Tibial artery (tissue), 4 donors: Measurements from ENCODE around the gene ID4.
A peak's percentile ranks its signal among the peaks of the same experiment; 100 is the strongest.

Experiments used
- DNase-seq, 2 donors: peaks; one replicate each; pipeline ENCODE4 v3.0.0-alpha.2; 2019
- H3K27ac ChIP-seq, 2 donors: fragments of 200-600 bp; sonication (generic) in 1 of 2; 1 replicate in 1 of 2; 2 replicates in 1 of 2; pipeline ENCODE4 v1.5.1; 2018 to 2019; ENCODE audit warnings: mild to moderate bottlenecking in 1 of 2
- H3K27me3 ChIP-seq, 2 donors: fragments of 200-600 bp; sonication (generic) in 1 of 2; one replicate each; pipeline versions ENCODE4 v1.5.1 to v1.6.0; 2016 to 2019
- H3K36me3 ChIP-seq, 3 donors: fragments of 200-600 bp; sonication (generic) in 2 of 3; one replicate each; pipeline ENCODE4 v1.5.1; 2016 to 2019; ENCODE audit warnings: mild to moderate bottlenecking in 2 of 3
- H3K4me1 ChIP-seq, 4 donors: fragments of 200-600 bp; sonication (generic) in 2 of 4; 1 replicate in 3 of 4; 2 replicates in 1 of 4; pipeline ENCODE4 v1.5.1; 2016 to 2019
- H3K4me3 ChIP-seq, 2 donors: fragments of 200-600 bp; sonication (generic) in 1 of 2; 1 replicate in 1 of 2; 2 replicates in 1 of 2; pipeline ENCODE4 v1.5.1; 2018 to 2019; ENCODE audit warnings: mild to moderate bottlenecking in 2 of 2
- H3K9me3 ChIP-seq, 3 donors: fragments of 200-600 bp; sonication (generic) in 1 of 3; one replicate each; pipeline ENCODE4 v1.5.1; 2016 to 2019
- intact Hi-C: fragments of 100-400 bp; cut with DNase I; formaldehyde crosslinking; loops from one replicate; pipeline ENCODE4 v1.15.0; 2023; ENCODE audit warnings: low total_unique reads
- TF ChIP-seq, protein P1 (sequence below), 2 experiments: fragments of 200-600 bp in 1 of 2; fragments of 450-650 bp in 1 of 2; IDR thresholded peaks; one replicate each; pipeline ENCODE4 v1.5.1; 2017 to 2019; ENCODE audit warnings: antibody characterized with exemption in 2 of 2, mild to moderate bottlenecking in 1 of 2, moderate library complexity in 1 of 2

ID4 gene

DNA sequence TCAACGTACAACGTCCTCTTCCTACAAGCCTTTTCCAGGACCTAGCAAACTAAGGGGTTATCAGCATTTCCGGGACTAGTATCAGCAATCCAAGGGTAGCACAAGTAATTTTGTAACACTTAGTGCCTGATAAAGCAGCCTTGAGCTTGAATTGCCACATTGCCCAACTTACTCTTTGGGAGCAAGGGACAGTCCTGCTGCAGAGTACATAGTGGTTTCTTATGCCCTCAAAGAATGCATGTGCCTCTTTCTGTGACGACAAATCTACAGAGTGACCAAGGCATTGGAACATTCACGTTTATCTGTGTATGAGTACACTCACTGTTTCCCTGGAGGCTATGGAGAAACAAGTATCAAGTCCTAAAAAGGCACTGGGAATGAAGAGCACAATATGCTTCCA is 3.2 kb upstream of the ID4 start:
- TF ChIP-seq, protein P1, sequence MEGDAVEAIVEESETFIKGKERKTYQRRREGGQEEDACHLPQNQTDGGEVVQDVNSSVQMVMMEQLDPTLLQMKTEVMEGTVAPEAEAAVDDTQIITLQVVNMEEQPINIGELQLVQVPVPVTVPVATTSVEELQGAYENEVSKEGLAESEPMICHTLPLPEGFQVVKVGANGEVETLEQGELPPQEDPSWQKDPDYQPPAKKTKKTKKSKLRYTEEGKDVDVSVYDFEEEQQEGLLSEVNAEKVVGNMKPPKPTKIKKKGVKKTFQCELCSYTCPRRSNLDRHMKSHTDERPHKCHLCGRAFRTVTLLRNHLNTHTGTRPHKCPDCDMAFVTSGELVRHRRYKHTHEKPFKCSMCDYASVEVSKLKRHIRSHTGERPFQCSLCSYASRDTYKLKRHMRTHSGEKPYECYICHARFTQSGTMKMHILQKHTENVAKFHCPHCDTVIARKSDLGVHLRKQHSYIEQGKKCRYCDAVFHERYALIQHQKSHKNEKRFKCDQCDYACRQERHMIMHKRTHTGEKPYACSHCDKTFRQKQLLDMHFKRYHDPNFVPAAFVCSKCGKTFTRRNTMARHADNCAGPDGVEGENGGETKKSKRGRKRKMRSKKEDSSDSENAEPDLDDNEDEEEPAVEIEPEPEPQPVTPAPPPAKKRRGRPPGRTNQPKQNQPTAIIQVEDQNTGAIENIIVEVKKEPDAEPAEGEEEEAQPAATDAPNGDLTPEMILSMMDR (IDR thresholded peaks at IDR 0.05): no peak
- Histone ChIP-seq H3K27ac (peak overlapping the region in 1 of 2 donors; percentile 13), H3K4me1 (no peaks in the 10 kb centered on the region), H3K9me3 (no peaks in the 10 kb centered on the region), H3K27me3 (no peaks in the 10 kb centered on the region), H3K36me3 (peaks cover 0 to 11% (median 9%) of the 10 kb centered on the region in 3 donors), H3K4me3 (no peak overlapping the region)
- no peak for DNase-seq
- intact Hi-C loops: no loop called here

DNA sequence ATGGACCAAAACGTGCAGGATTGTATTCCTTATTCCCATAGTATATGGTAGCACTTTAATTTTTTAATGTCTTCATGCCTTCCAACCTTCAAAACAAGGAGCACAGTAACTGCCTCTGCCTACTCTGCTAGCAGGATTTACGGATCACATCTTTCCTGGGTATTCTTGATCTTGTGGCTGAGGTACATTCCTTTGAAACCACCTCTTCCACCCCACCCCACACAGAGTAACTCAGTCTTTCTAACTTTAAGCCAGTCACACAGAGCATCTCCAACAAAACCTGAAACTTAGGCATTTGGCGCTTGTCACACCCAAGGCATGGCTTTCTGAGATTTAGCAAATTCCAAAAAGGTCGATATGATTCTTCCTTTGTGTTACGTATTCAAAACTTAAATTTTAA is 2.3 kb upstream of the ID4 start:
- Histone ChIP-seq H3K36me3 (peaks cover 0 to 12% (median 12%) of the 10 kb centered on the region in 3 donors), H3K9me3 (no peaks in the 10 kb centered on the region), H3K4me1 (no peaks in the 10 kb centered on the region), H3K4me3 (no peak overlapping the region), H3K27me3 (no peaks in the 10 kb centered on the region), H3K27ac (peak overlapping the region; percentile 15 to 27)
- intact Hi-C loops: no loop called here
- no peak for DNase-seq
- TF ChIP-seq, protein P1 (IDR thresholded peaks at IDR 0.05): no peak

DNA sequence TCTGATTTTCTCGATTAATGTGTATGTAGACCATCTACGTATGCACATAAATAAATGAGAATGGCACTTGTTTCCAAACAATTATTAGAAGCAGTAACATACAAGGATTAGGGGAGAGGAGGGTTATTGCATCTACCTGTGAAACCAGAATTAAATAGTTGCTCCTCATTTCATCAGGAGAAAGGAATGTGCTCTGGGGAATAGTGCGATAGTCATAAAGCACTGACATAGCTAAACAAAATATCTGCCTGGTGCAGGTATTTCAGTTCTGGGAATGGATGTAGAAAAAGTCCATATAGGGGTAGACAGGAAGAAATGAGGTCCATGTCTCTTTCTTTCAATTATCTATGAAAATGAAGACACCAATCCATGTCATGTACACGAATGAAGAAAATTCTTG is 1.6 kb upstream of the ID4 start:
- Histone ChIP-seq H3K9me3 (no peaks in the 10 kb centered on the region), H3K4me3 (no peak overlapping the region), H3K4me1 (no peaks in the 10 kb centered on the region), H3K27ac (no peak overlapping the region), H3K27me3 (no peaks in the 10 kb centered on the region), H3K36me3 (peaks cover 0 to 19% (median 12%) of the 10 kb centered on the region in 3 donors)
- TF ChIP-seq, protein P1 (IDR thresholded peaks at IDR 0.05): no peak
- intact Hi-C loops: no loop called here
- DNase-seq: no peak

DNA sequence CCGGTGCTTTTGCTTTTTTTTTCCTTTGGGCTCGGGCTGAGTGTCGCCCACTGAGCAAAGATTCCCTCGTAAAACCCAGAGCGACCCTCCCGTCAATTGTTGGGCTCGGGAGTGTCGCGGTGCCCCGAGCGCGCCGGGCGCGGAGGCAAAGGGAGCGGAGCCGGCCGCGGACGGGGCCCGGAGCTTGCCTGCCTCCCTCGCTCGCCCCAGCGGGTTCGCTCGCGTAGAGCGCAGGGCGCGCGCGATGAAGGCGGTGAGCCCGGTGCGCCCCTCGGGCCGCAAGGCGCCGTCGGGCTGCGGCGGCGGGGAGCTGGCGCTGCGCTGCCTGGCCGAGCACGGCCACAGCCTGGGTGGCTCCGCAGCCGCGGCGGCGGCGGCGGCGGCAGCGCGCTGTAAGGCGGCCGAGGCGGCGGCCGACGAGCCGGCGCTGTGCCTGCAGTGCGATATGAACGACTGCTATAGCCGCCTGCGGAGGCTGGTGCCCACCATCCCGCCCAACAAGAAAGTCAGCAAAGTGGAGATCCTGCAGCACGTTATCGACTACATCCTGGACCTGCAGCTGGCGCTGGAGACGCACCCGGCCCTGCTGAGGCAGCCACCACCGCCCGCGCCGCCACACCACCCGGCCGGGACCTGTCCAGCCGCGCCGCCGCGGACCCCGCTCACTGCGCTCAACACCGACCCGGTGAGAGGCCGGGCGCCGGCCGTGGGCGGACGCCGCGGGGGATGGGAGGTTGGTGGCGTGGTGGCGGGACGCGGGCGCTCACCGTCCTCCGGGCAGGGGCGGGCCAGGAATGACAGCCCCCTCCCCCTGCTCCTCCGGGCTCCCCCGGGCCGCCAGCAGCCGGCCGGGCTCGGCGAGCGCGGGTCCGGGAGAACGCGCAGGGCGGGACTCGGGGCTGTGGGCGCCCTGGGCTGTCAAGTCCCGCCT is 606 bp downstream of the ID4 start:
- intact Hi-C loops: loop anchor here (1.0 kb wide), 1 partner anchor 33 kb away; no protein-coding TSS in a partner anchor
- TF ChIP-seq, protein P1 (IDR thresholded peaks at IDR 0.05): no peak
- Histone ChIP-seq H3K27me3 (no peaks in the 10 kb centered on the region), H3K9me3 (no peaks in the 10 kb centered on the region), H3K36me3 (peaks cover 0 to 22% (median 12%) of the 10 kb centered on the region in 3 donors), H3K27ac (peak overlapping the region; percentile 97 to 98), H3K4me3 (peak overlapping the region; percentile 74 to 78), H3K4me1 (peaks cover 0 to 18% (median 2%) of the 10 kb centered on the region in 4 donors)
- peak in 1 of 2 donors; percentile 68 for DNase-seq

DNA sequence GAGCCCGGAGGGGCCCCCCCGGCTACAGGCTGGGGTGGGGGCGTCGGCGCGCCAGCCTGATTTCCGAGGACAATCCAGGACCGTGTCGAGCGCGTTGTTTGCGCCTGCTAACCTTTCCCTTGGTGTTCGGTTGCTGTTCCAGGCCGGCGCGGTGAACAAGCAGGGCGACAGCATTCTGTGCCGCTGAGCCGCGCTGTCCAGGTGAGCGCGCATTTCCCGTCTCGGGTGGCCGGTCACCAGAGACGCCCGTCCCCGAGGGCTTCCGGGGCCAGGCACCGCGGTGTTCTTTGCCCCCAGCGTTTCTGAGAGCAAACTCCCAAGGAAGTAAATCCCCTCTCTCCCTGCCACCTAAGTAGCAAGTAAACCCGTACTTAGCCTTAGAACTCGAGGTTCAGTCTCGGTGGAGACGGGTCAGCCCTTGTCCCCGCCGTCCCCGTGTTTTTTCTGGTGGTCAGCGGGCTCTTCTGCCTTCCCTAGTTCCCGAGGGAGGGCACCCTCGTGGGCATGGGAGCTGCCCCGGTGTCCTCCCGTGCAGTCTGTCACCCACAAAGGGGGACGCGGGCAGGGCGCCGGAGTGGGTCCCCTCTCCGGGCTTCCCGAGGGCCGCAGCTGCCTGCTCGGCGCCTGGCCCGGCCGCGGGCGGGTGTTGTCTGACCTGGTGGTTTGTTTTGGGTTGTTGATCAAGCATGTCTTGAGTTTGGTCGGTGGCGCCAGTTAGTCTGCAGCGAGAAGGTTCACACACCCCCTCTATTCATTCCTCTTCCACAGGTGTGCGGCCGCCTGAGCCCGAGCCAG is 1.5 kb downstream of the ID4 start:
- intact Hi-C loops: no loop called here
- TF ChIP-seq, protein P1 (IDR thresholded peaks at IDR 0.05): no peak

More for the DNA sequence above, 1.5 kb downstream of the ID4 start:
- Histone ChIP-seq H3K9me3 (no peaks in the 10 kb centered on the region), H3K36me3 (peaks cover 0 to 22% (median 12%) of the 10 kb centered on the region in 3 donors), H3K27ac (peak overlapping the region; percentile 97 to 98), H3K4me1 (peaks cover 0 to 26% (median 2%) of the 10 kb centered on the region in 4 donors), H3K4me3 (peak overlapping the region; percentile 74 to 78), H3K27me3 (no peaks in the 10 kb centered on the region)
- DNase-seq: peak; percentile 32 to 73
